Measurements from ENCODE around the gene C20orf173.

GRCh38 chr20:35514371-35514932 lies 15.0 kb downstream of the C20orf173 start:
- no peak for TF ChIP-seq EZH2 (IDR thresholded peaks at IDR 0.05; ENCODE audit: low read length, missing control alignments)
- no peak for TF ChIP-seq CTCF (conservative IDR thresholded peaks at IDR 0.05 in 1 of 2, IDR thresholded peaks at IDR 0.05 in 1 of 2; ENCODE audit: low read depth in 1 of 2, low read length in 2 of 2)

Data from fibroblast of lung (primary cell).